ENCODE data around the gene MED4. TPM values are rescaled to one million over a fixed set of nuclear protein-coding genes. Genes with fewer than 3 reads are reported as not detected.

The MED4 gene
- total RNA-seq, 4 donors from 2014 or later = 32.3 to 45.2 (median 40.1) TPM

- no peak for TF ChIP-seq CTCF (IDR thresholded peaks at IDR 0.05; ENCODE audit: low read depth)
Observed at GRCh38 chr13:48125794-48126228, 30.9 kb upstream of the MED4 start.

GRCh38 chr13:48123812-48124211 lies 28.9 kb upstream of the MED4 start:
- TF ChIP-seq CTCF (IDR thresholded peaks at IDR 0.05; ENCODE audit: low read depth) = no peak

- no peak for TF ChIP-seq CTCF (IDR thresholded peaks at IDR 0.05; ENCODE audit: low read depth)
Observed at GRCh38 chr13:48121733-48122132, 26.8 kb upstream of the MED4 start.

GRCh38 chr13:48120241-48120640 lies 25.3 kb upstream of the MED4 start:
- no peak for TF ChIP-seq CTCF (IDR thresholded peaks at IDR 0.05; ENCODE audit: low read depth)

- no peak for TF ChIP-seq CTCF (IDR thresholded peaks at IDR 0.05; ENCODE audit: low read depth)
Observed at GRCh38 chr13:48118030-48118429, 23.1 kb upstream of the MED4 start.

GRCh38 chr13:48116808-48117207 lies 21.9 kb upstream of the MED4 start:
- TF ChIP-seq CTCF (IDR thresholded peaks at IDR 0.05; ENCODE audit: low read depth) = no peak

- no peak for TF ChIP-seq CTCF (IDR thresholded peaks at IDR 0.05; ENCODE audit: low read depth)
Observed at GRCh38 chr13:48113756-48114130, 18.8 kb upstream of the MED4 start.

Data from subcutaneous adipose tissue (tissue), 4 donors.